Measurements from ENCODE around the gene MSH5. TPM values are rescaled to one million over a fixed set of nuclear protein-coding genes. Genes with fewer than 3 reads are reported as not detected.

Gene MSH5
- total and polyA plus RNA-seq, 9 of the 15 experiments (the other 6 are each of a cell fraction or from before 2014, with no cell fraction given) = 12.5 to 104 (median 46.6) TPM

- TF ChIP-seq TCF3 (CRISPR knock-in tag; IDR thresholded peaks at IDR 0.05) (peak; percentile 69), TCF7L2 (IDR thresholded peaks at IDR 0.05; ENCODE audit: low read depth, low read length) (0 out of 2 replicates have a peak, but pooled peaks have one; percentile 48), PHF20 (IDR thresholded peaks at IDR 0.05; ENCODE audit: partially characterized antibody) (peak; percentile 83), NCOR1 (IDR thresholded peaks at IDR 0.05) (peak; percentile 69), HINFP (tag; conservative IDR thresholded peaks at IDR 0.05; ENCODE audit: low read depth) (peak; percentile 87), COPS2 (conservative IDR thresholded peaks at IDR 0.05) (no peak), FOS (IDR thresholded peaks at IDR 0.05; ENCODE audit: extremely low read depth, insufficient read length) (no peak), JUND (IDR thresholded peaks at IDR 0.05; ENCODE audit: borderline replicate concordance, low read depth, low read length) (peak; percentile 84), JUND (tag; IDR thresholded peaks at IDR 0.05; ENCODE audit: borderline replicate concordance, low read depth, low read length) (peak; percentile 61; the same call in 1 of the 3 replicates), ZNF592 (IDR thresholded peaks at IDR 0.05) (peak; percentile 95), BCOR (IDR thresholded peaks at IDR 0.05) (peak; percentile 89; the same call in 1 of the 2 replicates), ZNF507 (tag; conservative IDR thresholded peaks at IDR 0.05) (no peak), PRPF4 (IDR thresholded peaks at IDR 0.05; ENCODE audit: insufficient read depth, low read depth, low read length, poor library complexity, severe bottlenecking) (no peak), ETV6 (IDR thresholded peaks at IDR 0.05; ENCODE audit: borderline replicate concordance in 1 of 2, low read depth in 2 of 2, low read length in 1 of 2) (0 out of 4 replicates have a peak, but pooled peaks of 1 of the 2 experiments have one; percentile 35), ETV6 (CRISPR knock-in tag; IDR thresholded peaks at IDR 0.05; ENCODE audit: borderline replicate concordance) (no peak)
These were observed 56.0 kb downstream of the MSH5 start, which contains the start of gene VARS1 (continued) for GRCh38 chr6:31795616-31796298.
